ENCODE data around the gene EYS. TPM values are rescaled to one million over a fixed set of nuclear protein-coding genes. Genes with fewer than 3 reads are reported as not detected.
A peak's percentile ranks its signal among the peaks of the same experiment; 100 is the strongest.

The EYS gene
- total RNA-seq, 2 experiments from 2014 or later = not detected

- no peaks in the 10 kb centered on the region for H3K36me3 Mint-ChIP-seq (ENCODE audit: low read depth)
- intact Hi-C loops (cut with DNase I, micrococcal nuclease) = no loop called here
- no peaks in the 10 kb centered on the region for H3K27me3 Mint-ChIP-seq
- Histone ChIP-seq H3K27ac (ENCODE audit: low read depth in 1 of 2, low read length in 2 of 2) (no peak overlapping the region), H3K27me3 (ENCODE audit: control insufficient read depth in 1 of 2, insufficient read depth in 2 of 2, low read length in 2 of 2) (no peaks in the 10 kb centered on the region), H3K36me3 (ENCODE audit: insufficient read depth, low read length) (no peaks in the 10 kb centered on the region), H3K4me1 (ENCODE audit: insufficient read depth, low read length) (no peaks in the 10 kb centered on the region), H3K4me3 (ENCODE audit: low read length) (no peak overlapping the region), H3K9me3 (ENCODE audit: control insufficient read depth in 1 of 2, insufficient read depth in 1 of 2, low read length in 2 of 2) (peaks cover 0 to 18% of the 10 kb centered on the region in 2 experiments)
- H3K27ac Mint-ChIP-seq = no peak overlapping the region
- H3K9me3 Mint-ChIP-seq = peaks cover 3% of the 10 kb centered on the region
- H3K4me3 Mint-ChIP-seq = no peak overlapping the region
- CTCF ChIA-PET = no interaction called here
- no peak for ATAC-seq (ENCODE audit: poor library complexity)
- peak in 1 of 14 experiments; percentile 6 for DNase-seq
- H3K4me1 Mint-ChIP-seq (ENCODE audit: low read depth) = no peaks in the 10 kb centered on the region
- POLR2A ChIA-PET = no interaction called here
- no peak for TF ChIP-seq CTCF (IDR thresholded peaks at IDR 0.05)
These were observed 149.0 kb downstream of the EYS start for GRCh38 chr6:65558071-65558470.

GRCh38 chr6:65557224-65557623 is 149.8 kb downstream of the EYS start:
- no peak for TF ChIP-seq CTCF (IDR thresholded peaks at IDR 0.05)
- intact Hi-C loops (cut with DNase I, micrococcal nuclease) = no loop called here
- ChIA-PET POLR2A (no interaction called here), CTCF (no interaction called here)
- H3K4me1 ChIP-seq (ENCODE audit: insufficient read depth, low read length) = no peaks in the 10 kb centered on the region
- no peak overlapping the region for H3K27ac Mint-ChIP-seq
- H3K27ac ChIP-seq (ENCODE audit: low read depth in 1 of 2, low read length in 2 of 2) = no peak overlapping the region
- peaks cover 0 to 18% of the 10 kb centered on the region in 2 experiments for H3K9me3 ChIP-seq (ENCODE audit: control insufficient read depth in 1 of 2, insufficient read depth in 1 of 2, low read length in 2 of 2)
- ATAC-seq (ENCODE audit: poor library complexity) (no peak), DNase-seq (no peak)
- no peaks in the 10 kb centered on the region for H3K4me1 Mint-ChIP-seq (ENCODE audit: low read depth)
- H3K36me3 ChIP-seq (ENCODE audit: insufficient read depth, low read length) = no peaks in the 10 kb centered on the region
- peaks cover 3% of the 10 kb centered on the region for H3K9me3 Mint-ChIP-seq
- H3K4me3 ChIP-seq (ENCODE audit: low read length) = no peak overlapping the region
- no peaks in the 10 kb centered on the region for H3K27me3 ChIP-seq (ENCODE audit: control insufficient read depth in 1 of 2, insufficient read depth in 2 of 2, low read length in 2 of 2)
- no peaks in the 10 kb centered on the region for H3K36me3 Mint-ChIP-seq (ENCODE audit: low read depth)
- H3K4me3 Mint-ChIP-seq = no peak overlapping the region
- no peaks in the 10 kb centered on the region for H3K27me3 Mint-ChIP-seq

- Mint-ChIP-seq H3K9me3 (peaks cover 10% of the 10 kb centered on the region), H3K36me3 (ENCODE audit: low read depth) (no peaks in the 10 kb centered on the region), H3K4me3 (no peak overlapping the region), H3K27me3 (no peaks in the 10 kb centered on the region), H3K4me1 (ENCODE audit: low read depth) (no peaks in the 10 kb centered on the region), H3K27ac (no peak overlapping the region)
- no peaks in the 10 kb centered on the region for H3K36me3 ChIP-seq (ENCODE audit: insufficient read depth, low read length)
- ChIA-PET POLR2A (no interaction called here), CTCF (no interaction called here)
- ATAC-seq (ENCODE audit: poor library complexity) (no peak), DNase-seq (no peak)
- H3K9me3 ChIP-seq (ENCODE audit: control insufficient read depth in 1 of 2, insufficient read depth in 1 of 2, low read length in 2 of 2) = peaks cover 3 to 4% of the 10 kb centered on the region in 2 experiments
- H3K4me1 ChIP-seq (ENCODE audit: insufficient read depth, low read length) = no peaks in the 10 kb centered on the region
- H3K27me3 ChIP-seq (ENCODE audit: control insufficient read depth in 1 of 2, insufficient read depth in 2 of 2, low read length in 2 of 2) = no peaks in the 10 kb centered on the region
- TF ChIP-seq CTCF (IDR thresholded peaks at IDR 0.05) = no peak
- intact Hi-C loops (cut with DNase I, micrococcal nuclease) = no loop called here
- no peak overlapping the region for H3K27ac ChIP-seq (ENCODE audit: low read depth in 1 of 2, low read length in 2 of 2)
- no peak overlapping the region for H3K4me3 ChIP-seq (ENCODE audit: low read length)
These were observed 160.1 kb downstream of the EYS start for GRCh38 chr6:65546894-65547293.
